OCI-LY7 (cell line): ENCODE measurements around the gene SAPCD1. TPM values are rescaled to one million over a fixed set of nuclear protein-coding genes. Genes with fewer than 3 reads are reported as not detected.

Source experiments
- BruUV-seq: library from RNA; stranded (reverse); fragments of 400-500 nt; replicated peaks from 2 replicates; lab custom pipeline; 2021; lab: Mats Ljungman, UMichigan
- CTCF ChIA-PET: fragments of 300-600 bp; sonication (Branson Sonifier 250); formaldehyde crosslinking; loops from one replicate; lab custom pipeline; 2022; ENCODE audit warnings: antibody characterized with exemption; ENCODE audit not compliant: unreplicated experiment; lab: Charles Lee
- POLR2A ChIA-PET: fragments of 300-600 bp; sonication (Branson Sonifier 250); formaldehyde crosslinking; loops from one replicate; lab custom pipeline; 2022; ENCODE audit warnings: antibody characterized with exemption; lab: Charles Lee
- DNase-seq: peaks from one replicate; pipeline ENCODE4 v3.0.0-alpha.2; 2015; ENCODE audit warnings: low spot score
- H2AFZ ChIP-seq: fragments of 200-600 bp; sonication (generic), shearing (Covaris generic); 2 replicates; pipeline ENCODE4 v1.6.1; 2014; ENCODE audit warnings: mild to moderate bottlenecking, antibody characterized with exemption, low read length, moderate library complexity
- H3K27ac ChIP-seq: fragments of 200-600 bp; sonication (generic); 2 replicates; pipeline ENCODE4 v1.5.1; 2014; ENCODE audit warnings: mixed run types, low read depth, mild to moderate bottlenecking, moderate library complexity, low read length, inconsistent platforms; ENCODE audit not compliant: poor library complexity, severe bottlenecking
- H3K36me3 ChIP-seq: fragments of 200-600 bp; sonication (generic); 2 replicates; pipeline ENCODE4 v1.6.1; 2014; ENCODE audit warnings: mild to moderate bottlenecking, antibody characterized with exemption, low read length, moderate library complexity, mixed read lengths; ENCODE audit not compliant: insufficient read depth
- H3K4me1 ChIP-seq: fragments of 200-600 bp; sonication (generic); 2 replicates; pipeline ENCODE4 v1.5.1; 2014; ENCODE audit warnings: mild to moderate bottlenecking, low read length; ENCODE audit not compliant: insufficient read depth, poor library complexity, severe bottlenecking
- H3K4me2 ChIP-seq: fragments of 200-600 bp; sonication (generic); 2 replicates; pipeline ENCODE4 v1.6.1; 2014; ENCODE audit warnings: mild to moderate bottlenecking, low read length
- H3K4me3 ChIP-seq: fragments of 200-600 bp; sonication (generic); 2 replicates; pipeline ENCODE4 v1.5.1; 2014; ENCODE audit warnings: mild to moderate bottlenecking, low read depth, low read length; ENCODE audit not compliant: poor library complexity, severe bottlenecking
- H3K79me2 ChIP-seq: fragments of 200-600 bp; sonication (generic); 2 replicates; pipeline ENCODE4 v1.6.1; 2016; ENCODE audit warnings: low read depth, mild to moderate bottlenecking, low read length, moderate library complexity, mixed read lengths; ENCODE audit not compliant: insufficient read depth
- H3K9me2 ChIP-seq: fragments of 200-600 bp; sonication (generic); 2 replicates; pipeline ENCODE4 v1.6.1; 2016; ENCODE audit warnings: mild to moderate bottlenecking, low read length, mixed read lengths; ENCODE audit not compliant: insufficient read depth
- H3K9me3 ChIP-seq: fragments of 200-600 bp; sonication (generic); 2 replicates; pipeline ENCODE4 v1.6.1; 2014; ENCODE audit warnings: mild to moderate bottlenecking, mixed run types, low read length, mixed read lengths
- H4K20me1 ChIP-seq: fragments of 200-600 bp; sonication (generic); 2 replicates; pipeline ENCODE4 v1.6.1; 2014; ENCODE audit warnings: mild to moderate bottlenecking, antibody characterized with exemption, low read length, moderate library complexity, mixed read lengths; ENCODE audit not compliant: insufficient read depth
- EZH2phosphoT487 ChIP-seq: fragments of 200-600 bp; sonication (generic); IDR thresholded peaks from 2 replicates; pipeline ENCODE4 v1.6.1; 2018; ENCODE audit warnings: low read depth, borderline replicate concordance, mild to moderate bottlenecking, mixed run types, antibody characterized with exemption, low read length, moderate library complexity, mixed read lengths
- intact Hi-C: fragments of 100-400 bp; cut with micrococcal nuclease; formaldehyde crosslinking; loops from one replicate; pipeline ENCODE4 v1.10.0; 2022; ENCODE audit not compliant: unreplicated experiment
- total RNA-seq, 2 experiments: library from RNA; depleted of rRNA in 1 of 2; stranded (reverse); fragments of >200 nt in 1 of 2; shearing (Covaris generic) in 1 of 2; gene quantifications; 2 replicates each; pipeline ENCODE4 v1.2.3, GENCODE V29; 2014 to 2022
- TF ChIP-seq, protein P1 (sequence below): fragments of 200-600 bp; sonication (generic); conservative IDR thresholded peaks from 2 replicates; pipeline ENCODE4 v1.5.1; 2014; ENCODE audit warnings: mild to moderate bottlenecking, antibody characterized with exemption, low read length, moderate library complexity, mixed read lengths

SAPCD1 gene
- total RNA-seq, 2 experiments from 2014 or later = 31.3 to 53.5 TPM

DNA sequence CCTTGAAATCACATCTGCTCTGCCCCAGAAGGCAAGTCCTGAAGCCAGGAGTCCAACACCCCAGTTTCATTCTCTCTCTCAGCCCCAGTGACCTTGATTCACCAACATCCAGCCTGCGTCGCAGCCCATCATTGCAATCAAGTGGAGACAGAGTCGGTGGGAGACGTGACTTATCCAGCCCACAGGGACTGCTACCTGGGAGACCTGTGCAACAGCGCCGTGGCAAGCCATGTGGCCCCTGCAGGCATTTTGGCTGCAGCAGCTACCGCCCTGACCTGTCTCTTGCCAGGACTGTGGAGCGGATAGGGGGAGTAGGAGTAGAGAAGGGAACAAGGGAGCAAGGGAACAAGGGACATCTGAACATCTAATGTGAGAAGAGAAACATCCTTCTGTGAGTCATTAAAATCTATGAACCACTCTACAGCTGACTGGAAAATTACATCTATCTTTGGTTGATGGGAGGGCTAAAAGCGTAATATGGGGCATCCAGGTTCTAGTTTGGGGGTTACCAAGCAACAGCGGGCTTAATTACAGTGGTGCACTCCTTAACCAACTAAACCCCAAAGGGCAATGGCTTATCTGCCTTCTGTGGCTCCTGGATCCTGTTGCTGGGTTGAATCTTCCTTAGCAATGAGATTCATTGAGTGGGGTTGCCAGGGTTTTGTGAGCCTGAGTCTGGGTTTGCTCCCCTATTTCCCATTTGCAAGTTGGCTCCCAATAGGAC, 44.8 kb upstream of the SAPCD1 start:
- H3K4me3 ChIP-seq = no peak overlapping the region
- H3K27ac ChIP-seq = no peak overlapping the region
- H3K36me3 ChIP-seq = no peaks in the 10 kb centered on the region
- no peak for TF ChIP-seq EZH2phosphoT487
- TF ChIP-seq, protein P1, sequence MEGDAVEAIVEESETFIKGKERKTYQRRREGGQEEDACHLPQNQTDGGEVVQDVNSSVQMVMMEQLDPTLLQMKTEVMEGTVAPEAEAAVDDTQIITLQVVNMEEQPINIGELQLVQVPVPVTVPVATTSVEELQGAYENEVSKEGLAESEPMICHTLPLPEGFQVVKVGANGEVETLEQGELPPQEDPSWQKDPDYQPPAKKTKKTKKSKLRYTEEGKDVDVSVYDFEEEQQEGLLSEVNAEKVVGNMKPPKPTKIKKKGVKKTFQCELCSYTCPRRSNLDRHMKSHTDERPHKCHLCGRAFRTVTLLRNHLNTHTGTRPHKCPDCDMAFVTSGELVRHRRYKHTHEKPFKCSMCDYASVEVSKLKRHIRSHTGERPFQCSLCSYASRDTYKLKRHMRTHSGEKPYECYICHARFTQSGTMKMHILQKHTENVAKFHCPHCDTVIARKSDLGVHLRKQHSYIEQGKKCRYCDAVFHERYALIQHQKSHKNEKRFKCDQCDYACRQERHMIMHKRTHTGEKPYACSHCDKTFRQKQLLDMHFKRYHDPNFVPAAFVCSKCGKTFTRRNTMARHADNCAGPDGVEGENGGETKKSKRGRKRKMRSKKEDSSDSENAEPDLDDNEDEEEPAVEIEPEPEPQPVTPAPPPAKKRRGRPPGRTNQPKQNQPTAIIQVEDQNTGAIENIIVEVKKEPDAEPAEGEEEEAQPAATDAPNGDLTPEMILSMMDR = no peak
- H3K4me1 ChIP-seq = no peaks in the 10 kb centered on the region
- no peaks in the 10 kb centered on the region for H3K9me2 ChIP-seq
- H2AFZ ChIP-seq = no peak overlapping the region
- H4K20me1 ChIP-seq = no peaks in the 10 kb centered on the region
- intact Hi-C loops = no loop called here
- no peaks in the 10 kb centered on the region for H3K9me3 ChIP-seq
- no peak for DNase-seq
- BruUV-seq = no TSS peak
- H3K79me2 ChIP-seq = no peaks in the 10 kb centered on the region
- CTCF ChIA-PET = no interaction called here
- H3K4me2 ChIP-seq = no peak overlapping the region
- POLR2A ChIA-PET = no interaction called here

DNA sequence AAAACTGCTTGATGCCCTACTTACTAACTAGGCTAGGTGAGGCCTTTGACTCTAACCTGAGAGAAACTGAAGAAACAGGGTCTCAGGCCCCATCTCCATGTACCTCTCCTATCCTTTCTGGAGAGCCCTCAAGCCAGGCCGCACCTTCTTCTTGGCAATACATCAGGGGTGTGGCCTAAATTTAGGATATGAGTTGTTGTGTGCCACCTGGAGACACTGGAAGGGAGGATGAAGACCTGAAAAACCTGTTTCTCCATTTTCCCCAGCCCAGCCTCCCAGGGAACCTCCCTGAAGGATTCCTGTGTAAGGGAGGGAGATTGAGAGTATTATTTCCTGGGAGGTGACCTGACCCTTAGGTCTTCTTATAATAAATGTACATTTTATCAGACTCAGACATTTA, 44.2 kb upstream of the SAPCD1 start:
- Histone ChIP-seq H3K27ac (no peak overlapping the region), H3K4me1 (no peaks in the 10 kb centered on the region), H3K4me3 (no peak overlapping the region), H3K4me2 (no peak overlapping the region), H3K36me3 (no peaks in the 10 kb centered on the region), H3K9me3 (no peaks in the 10 kb centered on the region), H3K79me2 (no peaks in the 10 kb centered on the region), H2AFZ (no peak overlapping the region), H4K20me1 (no peaks in the 10 kb centered on the region), H3K9me2 (no peaks in the 10 kb centered on the region)
- ChIA-PET POLR2A (no interaction called here), CTCF (no interaction called here)
- BruUV-seq = no TSS peak
- no peak for DNase-seq
- intact Hi-C loops = no loop called here
- TF ChIP-seq, protein P1 = no peak
- TF ChIP-seq EZH2phosphoT487 = no peak

DNA sequence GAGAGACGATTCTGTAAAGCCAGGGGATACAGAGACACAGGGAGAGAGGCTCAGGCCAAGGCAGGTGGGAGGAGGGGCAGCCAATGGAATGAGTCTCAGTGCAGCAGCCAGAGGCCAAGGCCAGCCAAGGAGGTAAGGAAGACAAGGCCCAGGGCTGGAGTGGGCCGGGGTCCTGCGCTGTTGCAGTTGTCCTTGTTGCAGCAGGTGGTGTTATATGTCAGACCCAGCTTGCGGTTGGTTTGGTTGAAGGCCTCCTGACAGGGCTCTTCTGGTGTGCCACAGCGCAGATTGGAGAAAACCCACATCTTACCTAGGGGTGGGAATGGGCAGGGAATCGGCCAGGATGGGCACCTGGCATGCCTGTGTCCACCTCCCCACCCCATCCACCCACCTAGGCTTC, 43.5 kb upstream of the SAPCD1 start:
- Histone ChIP-seq H3K27ac (no peak overlapping the region), H3K9me3 (no peaks in the 10 kb centered on the region), H3K36me3 (no peaks in the 10 kb centered on the region), H3K9me2 (no peaks in the 10 kb centered on the region), H4K20me1 (no peaks in the 10 kb centered on the region), H3K4me1 (no peaks in the 10 kb centered on the region), H3K4me2 (no peak overlapping the region), H2AFZ (no peak overlapping the region), H3K4me3 (no peak overlapping the region), H3K79me2 (no peaks in the 10 kb centered on the region)
- CTCF ChIA-PET = no interaction called here
- intact Hi-C loops = no loop called here
- no peak for DNase-seq
- TF ChIP-seq, protein P1 = no peak
- no peak for TF ChIP-seq EZH2phosphoT487
- BruUV-seq = no TSS peak
- POLR2A ChIA-PET = no interaction called here
